GM12892 (cell line): Measurements from ENCODE around the gene CTU1.

Source experiments
- POLR2A ChIP-seq: IDR thresholded peaks from 2 replicates; pipeline ENCODE4 v1.6.1; 2011; ENCODE audit warnings: low read depth, low read length, control low read depth
- POLR2AphosphoS5 ChIP-seq: IDR thresholded peaks from 2 replicates; pipeline ENCODE4 v1.6.1; 2011; ENCODE audit warnings: low read depth, low read length, control low read depth
- TAF1 ChIP-seq: IDR thresholded peaks from 2 replicates; pipeline ENCODE4 v1.6.1; 2011; ENCODE audit warnings: low read depth, mild to moderate bottlenecking, control low read depth, low read length, borderline replicate concordance

DNA sequence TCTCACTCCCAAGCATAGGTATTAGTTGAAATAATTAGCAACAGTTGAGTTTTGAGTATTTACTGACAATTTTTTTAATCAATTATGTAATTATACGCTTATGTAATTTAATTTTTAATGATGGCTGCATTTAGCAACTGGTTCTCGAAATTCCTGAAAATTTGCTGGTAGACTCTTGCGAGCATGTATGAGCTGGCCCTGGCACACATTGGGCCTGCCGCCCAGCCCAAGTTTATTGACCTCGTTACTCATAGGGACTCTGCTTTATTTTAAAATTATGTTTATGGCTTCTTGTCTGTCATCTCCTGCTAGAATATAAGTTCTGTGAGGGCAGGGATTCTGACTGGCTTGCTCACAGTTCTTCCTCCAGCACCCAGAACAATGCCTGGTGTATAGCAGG, 32.2 kb downstream of the CTU1 start:
- TF ChIP-seq POLR2AphosphoS5 (no peak), POLR2A (no peak), TAF1 (no peak)
